HTERT RPE-1 (cell line): ENCODE measurements around the gene EVPL.
"Not testable (repeated sequence)": the region's sequence is repeated elsewhere in the genome, so short reads cannot be mapped to it uniquely, and the experiment has no call there.

Source experiments
- in situ Hi-C: fragments of 300-500 bp; cut with MboI; formaldehyde crosslinking; loops from 4 replicates; pipeline ENCODE4 v1.14.3; 2020; ENCODE audit warnings: low sequenced_read_pairs

EVPL gene

DNA sequence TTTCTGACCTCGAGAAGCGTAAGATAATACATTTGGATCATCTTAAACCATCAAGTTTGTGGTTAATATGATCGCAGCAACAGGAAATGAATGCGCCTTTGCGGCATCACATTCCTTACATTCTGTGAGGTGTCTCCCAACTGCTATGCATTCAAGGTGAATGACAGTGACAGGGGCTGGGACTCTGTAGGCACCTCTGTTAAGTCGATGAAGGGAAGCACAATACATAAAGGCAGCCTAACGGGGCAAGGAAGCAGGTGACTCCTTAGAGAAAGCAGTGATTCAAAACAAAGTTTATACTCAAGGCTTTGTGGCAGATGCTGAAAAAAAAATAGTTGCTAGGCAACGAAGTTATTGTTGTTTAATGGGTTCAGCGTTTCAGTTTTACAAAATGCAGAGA is 21.6 kb upstream of the EVPL start:
- in situ Hi-C loops, result no loop called here

DNA sequence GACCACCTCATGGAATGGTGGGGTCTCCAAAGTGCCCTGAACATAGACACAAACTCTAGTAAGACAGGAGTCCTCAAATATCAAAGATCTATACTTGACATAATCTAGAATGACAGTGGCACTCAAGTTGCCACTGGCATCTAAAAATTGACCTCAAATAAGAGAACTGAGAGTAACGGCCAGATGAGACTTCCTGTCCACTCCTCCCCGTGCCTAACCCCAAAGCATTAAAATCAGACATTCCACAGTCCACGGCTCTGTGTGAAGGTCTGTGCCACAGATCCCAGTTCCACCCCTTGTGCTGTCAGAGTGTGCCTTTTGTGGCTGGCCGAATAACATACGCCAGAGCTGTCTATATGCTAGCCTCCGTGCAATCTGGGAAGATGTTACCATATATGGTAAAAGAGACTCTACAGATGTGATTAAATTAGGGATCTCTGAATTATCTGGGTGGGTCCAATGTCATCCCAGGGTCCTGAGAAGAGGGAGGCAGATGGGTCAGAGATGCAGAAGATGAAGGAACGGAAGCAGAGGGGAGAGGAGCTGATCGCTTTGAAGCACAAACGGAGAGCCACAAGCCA is 21.0 kb upstream of the EVPL start:
- in situ Hi-C loops, result no loop called here

DNA sequence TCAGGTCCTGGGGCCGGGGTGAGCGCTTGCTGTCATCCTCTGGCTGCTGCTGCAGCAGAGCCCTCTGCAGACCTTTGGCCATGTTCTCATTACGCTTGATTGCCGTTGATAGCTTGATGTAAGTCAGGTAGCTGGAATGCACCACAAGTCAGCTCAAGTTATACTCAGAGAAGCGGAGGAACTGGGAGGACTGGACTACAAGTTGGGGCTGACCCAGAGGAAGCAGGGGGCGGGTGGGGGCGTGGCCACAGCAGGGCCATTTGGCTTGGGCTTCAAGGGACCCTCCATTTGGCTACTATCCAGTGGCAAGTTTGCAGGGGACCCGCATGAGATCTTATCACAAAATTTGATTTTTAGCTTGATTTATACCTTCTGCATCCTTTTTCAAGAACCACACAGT is 19.0 kb upstream of the EVPL start:
- in situ Hi-C loops, result no loop called here

DNA sequence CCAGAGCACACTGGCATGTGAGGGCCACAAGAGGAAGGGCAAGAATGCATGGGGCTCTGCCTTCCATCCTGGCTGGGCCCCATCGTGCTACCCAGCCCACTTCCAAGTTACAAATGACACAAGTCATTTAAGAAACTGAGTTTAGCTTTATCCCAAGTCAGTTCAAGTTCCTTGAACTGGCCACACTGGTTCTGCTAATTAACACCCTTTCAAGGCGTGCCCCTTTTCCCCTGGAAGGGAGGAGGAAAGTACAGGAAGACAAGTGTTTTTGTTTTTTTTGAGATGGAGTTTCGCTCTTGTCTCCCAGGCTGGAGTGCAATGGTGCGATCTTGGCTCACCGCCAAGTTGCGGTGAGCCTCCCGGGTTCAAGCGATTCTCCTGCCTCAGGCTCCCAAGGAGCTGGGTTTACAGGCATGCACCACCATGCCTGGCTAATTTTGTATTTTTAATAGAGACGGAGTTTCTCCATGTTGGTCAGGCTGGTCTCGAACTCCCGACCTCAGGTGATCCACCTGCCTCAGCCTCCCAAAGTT is 17.4 kb upstream of the EVPL start:
- in situ Hi-C loops, result not testable (repeated sequence)

DNA sequence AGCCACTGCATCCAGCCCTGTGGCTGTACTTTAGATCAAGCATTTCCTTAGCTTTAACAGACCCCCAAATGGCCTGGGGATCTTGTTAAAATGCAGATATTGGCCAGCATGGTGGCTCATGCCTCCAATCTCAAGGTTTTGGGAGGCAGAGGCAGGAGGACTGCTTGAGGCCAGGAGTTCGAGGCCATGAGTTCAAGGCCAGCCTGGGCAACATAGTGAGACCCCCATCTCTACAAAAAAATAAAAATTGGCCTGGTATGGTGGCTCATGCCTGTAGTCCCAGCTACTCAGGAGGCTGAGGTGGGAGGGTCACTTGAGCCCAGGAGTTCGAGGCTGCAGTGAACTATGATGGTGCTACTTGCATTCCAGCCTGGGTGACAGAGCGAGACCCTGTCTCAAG is 15.8 kb upstream of the EVPL start:
- in situ Hi-C loops, result not testable (repeated sequence)

DNA sequence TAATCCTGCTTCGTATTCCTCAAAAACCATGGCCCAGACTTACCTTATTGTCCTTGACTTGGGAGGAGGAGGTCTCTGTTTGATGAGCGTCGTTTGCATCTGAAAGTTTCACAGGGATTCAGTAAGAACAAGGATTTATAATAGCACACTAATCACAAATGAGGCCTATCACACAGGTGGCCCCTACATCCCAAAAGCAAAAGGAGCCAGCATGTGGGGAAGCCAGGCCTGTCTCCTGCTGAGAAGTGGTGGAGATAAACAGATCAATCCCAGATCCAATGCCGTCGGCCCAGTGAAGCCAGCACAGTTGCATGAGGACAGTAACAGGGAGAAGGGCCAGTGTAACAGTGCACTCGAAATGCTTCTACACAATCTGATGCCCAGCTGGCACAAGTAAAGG is 13.3 kb upstream of the EVPL start:
- in situ Hi-C loops, result no loop called here

DNA sequence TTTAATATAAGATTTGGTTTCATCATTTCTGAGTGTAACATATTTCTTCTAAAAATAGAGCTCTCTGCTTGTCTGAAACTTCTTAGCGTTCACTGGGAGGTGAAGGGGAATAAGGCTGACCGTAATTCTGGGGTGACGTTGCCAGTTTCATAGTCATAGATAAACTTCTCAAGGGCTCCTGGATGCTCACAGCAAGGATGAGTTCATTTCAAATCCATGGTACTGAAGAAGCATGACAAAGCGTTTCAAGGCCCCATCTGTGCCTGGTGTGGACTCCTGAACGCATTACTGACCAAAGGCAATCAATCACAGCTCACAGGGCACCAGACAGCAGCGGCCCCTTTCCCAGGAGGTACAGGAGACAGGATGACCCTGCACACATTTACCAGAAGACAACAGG is 12.0 kb upstream of the EVPL start:
- in situ Hi-C loops, result no loop called here

DNA sequence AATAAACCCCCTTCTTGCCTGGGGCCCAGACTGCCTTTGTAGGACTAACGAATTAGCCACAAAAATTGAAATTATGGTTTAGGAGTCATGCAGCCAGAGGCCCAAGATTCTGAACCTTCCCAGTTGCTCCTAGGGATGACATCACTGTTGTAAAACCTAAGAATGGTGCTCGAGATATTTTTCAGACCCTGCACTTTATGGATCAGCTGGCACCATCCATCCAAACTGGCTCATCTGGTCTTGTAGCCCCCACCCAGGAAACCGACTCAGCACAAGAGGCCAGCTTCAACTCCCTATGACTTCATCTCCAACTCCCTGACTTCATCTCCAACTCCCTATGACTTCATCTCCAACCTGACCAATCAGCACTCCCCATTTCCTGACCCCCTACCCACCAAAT is 10.9 kb upstream of the EVPL start:
- in situ Hi-C loops, result no loop called here

DNA sequence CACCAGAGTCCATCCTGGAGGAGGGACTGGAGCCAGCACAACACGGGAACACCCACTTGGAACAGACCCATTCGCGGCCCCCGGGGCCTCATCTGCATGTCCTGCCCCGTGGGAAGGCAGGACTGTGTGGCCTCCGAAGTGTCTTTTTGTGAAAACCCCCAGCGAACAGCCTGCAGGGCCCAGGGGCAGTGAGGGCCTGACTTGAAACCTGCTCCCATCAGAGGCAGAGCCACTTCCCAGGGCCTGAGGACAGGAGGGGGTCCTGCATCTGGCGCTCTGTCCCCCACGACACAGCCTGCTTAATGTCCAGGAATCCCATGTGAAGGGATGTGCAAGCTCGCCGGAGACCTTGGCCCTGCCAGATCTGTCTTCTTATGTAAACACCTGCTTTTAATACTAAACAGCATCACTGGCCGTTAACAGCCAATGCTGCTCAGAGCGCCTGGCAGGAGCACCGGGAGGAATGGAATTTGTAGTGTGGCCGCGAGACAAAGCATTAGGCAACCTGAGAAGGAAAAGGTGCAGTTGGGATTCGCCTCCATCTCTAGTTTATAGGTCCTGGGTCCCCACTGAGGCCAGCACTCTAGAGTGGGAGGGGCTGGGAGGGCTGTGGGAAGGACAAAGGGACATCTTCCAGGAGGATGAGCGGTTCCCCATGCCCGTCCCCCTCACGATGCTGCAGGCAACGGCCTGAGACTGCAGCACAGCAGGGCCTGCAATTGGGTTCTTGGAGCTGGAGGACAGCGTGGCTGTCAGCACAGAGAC is 9.6 kb upstream of the EVPL start:
- in situ Hi-C loops, result no loop called here

DNA sequence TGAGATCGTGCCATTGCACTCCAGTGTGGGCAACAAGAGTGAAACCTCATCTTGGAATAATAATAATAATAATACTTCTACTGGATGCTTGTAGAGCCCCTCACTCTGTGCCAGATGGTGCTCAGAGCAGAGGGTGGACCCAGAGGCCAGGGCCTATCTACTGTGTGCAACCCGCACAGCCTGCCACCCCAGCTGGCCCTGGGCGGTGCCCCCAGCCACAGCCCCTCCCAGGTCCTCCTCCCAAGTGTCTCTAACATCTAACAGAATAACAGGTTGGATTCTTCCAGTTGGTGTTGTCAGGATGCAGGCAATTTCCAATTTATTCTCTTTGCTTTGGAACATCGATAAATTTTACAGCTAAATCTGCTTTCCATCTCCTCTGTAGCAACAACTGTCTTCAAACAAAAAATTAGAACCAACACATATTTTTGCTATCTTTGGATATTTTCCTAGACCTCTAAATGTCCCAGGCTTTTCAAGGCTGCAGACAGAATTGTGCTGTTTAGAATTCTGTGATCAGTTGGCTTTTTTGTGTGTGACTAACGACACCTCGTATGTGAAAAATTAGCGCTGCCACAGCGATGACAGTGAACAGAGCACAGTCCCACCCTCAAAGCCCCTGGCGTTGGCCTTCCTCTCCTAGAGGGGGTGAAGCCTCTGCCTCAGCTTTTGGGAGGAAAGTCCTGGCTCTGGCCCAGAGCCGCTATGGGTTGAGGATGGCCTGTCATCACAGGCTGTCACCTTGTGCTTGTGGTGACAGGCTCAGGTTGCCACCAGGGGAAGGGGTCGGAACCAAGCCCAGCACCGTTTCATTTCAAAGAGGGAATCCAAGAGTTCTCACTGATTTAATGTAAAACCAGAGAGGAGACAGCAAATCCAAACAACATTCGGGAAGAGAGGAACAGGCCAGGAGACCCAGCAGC is 7.6 kb upstream of the EVPL start:
- in situ Hi-C loops, result no loop called here

DNA sequence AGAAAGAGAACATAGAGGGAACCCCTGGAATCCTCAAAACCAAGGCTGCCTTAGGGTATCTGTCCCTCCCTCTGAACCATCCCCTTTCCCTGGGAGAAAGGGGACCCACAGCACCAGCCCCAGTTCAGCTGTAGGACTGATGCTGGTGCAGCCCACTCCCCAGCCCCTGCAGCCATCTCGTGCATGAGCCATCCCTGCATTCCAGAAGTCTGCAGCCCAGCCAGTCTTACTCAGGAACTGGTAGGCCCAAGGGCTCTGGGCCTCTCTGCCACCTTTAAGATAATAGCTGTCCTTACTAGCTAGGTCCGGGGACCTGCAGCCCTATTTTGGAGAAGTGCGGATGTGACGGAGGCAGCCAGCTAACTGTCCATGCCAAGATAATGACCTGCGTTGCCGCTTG is 6.0 kb upstream of the EVPL start:
- in situ Hi-C loops, result no loop called here

DNA sequence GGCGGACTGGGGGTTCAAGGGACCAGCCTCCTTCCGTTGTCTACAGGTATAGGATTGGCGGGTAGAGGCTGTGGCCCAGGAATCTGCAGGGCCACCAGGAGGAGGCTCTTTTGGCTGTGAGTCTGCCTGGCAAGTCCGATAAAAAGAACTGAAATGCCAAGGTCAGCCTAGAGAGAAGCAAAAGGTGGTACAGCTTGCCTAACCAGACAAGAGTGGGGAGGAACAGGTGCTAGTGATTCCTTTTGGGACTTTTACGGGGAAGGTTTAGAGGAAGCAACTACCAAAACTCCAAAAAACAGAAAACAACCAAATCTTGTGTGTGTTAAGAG is 5.6 kb upstream of the EVPL start:
- in situ Hi-C loops, result no loop called here

DNA sequence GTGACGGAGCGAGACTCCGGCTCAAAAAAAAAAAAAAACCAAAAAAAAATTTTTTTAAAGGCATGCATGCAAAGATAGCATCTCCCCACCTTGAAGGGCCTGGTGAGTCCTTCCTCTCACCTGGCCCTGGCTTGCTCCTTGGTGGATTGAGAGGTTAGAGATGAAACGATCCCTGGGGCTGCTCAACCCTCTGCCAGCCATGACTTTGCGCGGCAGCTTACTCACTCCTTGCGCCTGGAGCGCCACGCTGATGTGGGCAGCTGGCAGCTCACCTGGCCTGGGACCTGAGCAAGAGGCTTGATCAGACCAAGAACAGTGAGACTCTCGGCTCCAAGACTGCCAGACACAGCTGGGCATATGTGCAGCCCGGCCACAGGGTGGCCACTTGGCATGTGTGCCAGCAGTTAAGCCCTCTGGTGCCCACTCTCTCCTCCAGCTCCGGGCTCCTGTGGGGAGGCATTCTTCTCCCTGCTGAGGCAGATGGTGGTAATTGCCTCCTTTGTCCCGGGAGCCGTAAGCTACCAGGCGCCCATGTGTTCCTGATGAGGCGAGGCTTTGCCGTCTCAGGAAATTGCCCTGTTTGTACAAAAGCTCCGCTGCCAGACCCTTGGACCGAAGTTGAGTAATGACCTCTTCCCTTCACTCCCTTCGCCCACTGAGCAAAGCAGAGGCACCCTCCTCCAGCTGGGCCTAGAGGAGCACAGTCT is 5.1 kb upstream of the EVPL start:
- in situ Hi-C loops, result no loop called here

DNA sequence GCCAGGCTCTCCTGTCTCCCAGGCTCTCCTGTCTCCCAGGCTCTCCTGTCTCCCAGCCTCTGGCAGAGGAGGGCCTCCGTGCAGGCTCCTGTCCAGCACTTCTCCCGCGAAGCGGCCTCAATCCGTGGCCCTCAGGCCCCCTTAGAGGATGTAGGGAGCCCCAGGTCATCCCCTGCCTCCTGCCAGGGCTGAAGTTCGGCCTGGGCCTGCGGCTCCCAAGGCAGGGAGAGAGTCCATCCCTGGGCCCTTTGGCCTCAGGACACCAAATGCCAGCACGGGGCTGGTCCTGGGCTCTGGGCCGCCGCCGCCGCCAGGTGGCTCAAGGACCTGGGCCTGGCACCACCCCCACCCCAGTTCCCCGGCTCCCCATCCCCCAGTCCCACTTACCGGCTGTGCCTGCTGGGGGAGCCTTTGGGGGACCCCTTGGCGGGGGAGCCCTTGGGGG is 370 bp downstream of the EVPL start:
- in situ Hi-C loops, result no loop called here

DNA sequence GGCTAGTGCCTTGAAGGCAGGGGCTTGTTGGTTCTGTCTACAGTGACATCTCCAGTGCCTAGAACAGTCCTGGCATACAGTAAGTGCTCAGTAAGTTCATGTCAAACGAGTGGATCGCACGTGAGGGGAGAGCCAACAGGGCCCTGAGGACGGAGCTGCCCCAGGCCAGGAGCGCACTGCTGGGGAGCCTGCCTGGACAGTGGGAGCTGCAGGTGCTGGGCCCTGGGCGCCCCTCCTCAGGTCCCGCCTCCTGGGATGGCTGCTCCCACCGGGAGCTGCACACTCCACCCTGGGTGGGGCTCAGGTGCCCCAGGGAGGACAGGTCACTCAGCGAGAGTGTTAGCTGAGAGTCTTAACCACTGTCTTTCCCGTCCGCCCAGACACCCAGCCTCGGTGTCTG is 1.8 kb downstream of the EVPL start:
- in situ Hi-C loops, result no loop called here

DNA sequence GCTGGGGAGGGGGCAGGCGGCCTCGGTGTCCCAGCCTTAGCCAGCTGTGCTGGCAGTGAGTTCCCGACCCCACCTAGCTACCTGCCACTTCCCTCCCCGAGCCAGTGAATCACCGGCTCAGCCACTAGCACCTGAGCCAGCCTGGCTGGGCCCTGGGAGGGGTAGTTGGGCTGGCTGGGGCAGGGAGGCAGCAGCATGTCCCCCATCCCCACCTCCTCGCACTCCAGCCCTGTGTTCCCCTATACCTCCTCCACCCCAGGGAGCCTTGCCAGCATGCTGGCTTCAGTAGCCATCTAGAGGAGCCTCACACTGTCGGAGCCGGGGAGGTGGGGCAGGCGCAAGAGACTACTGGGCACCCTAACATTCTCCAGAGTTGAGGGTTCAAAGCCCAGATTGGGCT is 2.8 kb downstream of the EVPL start:
- in situ Hi-C loops, result no loop called here

DNA sequence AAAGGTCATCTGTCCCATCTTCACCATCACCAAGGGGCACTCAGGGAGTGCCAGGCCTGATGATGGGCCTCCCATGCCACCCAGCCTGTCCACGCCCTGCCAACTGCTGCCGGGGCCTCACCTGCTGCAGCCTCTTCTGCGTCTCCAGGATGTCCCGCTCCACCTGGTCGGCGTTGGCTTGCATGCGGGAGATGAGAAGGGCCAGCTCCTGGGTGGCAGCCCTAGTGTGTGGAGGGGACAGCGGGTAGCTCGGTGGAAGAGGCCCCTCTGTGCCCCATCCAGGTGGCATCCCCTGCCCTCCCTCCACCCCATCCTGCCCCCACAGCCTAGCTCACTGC is 3.2 kb downstream of the EVPL start:
- in situ Hi-C loops, result no loop called here

DNA sequence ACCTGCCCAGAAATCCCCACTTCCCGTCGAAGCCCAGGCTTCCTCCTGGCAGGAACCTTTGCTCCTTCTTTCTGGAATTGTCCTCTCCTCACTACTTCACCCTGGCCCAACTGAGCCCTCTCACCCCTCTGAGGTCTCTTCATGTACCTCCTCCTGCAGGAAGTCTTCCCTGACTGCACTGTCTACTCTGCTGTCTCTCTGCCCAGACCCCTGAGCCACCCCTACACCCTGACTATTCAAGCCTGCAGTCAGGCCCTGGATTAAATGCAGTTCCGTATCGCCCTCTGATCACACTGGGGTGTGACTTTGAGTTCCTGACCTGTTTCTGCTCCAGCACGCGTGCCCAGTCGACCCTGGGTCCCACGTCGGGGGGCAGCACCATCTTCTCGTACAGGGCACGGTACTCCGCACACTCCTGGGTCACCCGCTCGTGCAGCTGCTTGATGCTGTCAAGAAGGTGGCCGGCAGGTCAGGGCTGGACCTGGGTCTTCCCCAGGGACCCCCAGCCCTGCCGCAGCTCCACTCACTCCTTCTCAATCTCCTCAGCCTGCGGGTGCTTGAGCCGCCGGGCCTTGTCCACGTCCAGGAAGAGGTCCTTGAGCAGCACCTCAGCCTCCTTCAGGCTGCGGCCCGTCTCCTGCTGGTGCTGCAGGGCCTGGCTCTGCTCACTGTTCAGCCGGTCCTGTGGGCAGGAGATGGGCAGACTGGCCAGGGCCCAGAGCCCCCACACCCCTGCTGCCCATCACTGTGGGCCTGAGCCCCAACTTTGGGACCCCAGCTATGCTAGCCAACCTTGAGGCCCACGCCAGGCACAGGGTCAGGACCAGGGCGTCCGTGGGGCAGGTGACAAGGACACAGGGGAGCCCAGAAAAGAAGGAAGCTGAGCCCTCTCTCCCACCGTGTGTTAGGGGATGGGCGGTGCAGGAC is 3.9 kb downstream of the EVPL start:
- in situ Hi-C loops, result no loop called here

DNA sequence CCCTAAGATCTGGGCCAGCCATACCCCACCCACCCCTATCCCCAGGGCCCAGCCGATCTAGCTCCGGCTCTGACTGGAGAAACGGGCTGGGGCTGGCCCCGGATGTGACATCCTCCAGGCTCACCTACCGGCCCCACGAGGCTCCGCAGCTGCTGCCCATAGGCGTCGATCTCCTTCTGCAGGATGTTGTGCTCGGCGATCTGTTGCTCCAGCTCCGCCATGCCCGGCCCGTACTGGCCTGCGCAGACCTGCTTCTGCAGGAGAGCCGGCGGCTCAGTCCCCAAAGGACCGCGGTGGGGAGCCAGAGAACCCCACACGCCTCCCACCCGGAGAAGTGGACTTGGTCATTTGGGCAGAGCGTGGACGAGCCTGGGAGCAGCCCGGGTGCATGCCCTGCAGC is 4.8 kb downstream of the EVPL start:
- in situ Hi-C loops, result no loop called here

DNA sequence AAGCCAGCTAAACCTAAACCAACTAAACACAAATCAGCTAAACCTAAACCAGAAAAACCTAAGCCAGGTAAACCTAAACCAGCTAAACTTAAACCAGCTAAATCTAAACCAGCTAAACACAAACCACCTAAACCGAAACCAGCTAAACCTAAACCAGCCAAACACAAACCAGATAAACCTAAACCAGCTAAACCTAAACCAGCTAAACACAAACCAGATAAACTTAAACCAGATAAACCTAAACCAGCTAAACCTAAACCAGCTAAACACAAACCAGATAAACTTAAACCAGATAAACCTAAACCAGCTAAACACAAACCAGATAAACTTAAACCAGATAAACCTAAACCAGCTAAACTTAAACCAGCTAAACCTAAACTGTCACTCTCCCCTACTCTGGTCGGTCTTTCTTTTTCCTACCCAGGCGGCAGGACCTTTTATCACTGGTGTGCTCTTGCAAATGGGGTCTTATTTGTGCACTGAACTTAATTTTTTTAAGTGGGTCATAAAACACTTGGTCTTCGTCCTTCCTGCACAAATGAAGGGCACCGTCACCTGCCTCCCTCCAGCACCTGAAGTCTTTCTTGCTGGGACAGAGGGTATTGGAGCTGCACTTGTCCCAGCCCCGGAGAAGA is 7.2 kb downstream of the EVPL start:
- in situ Hi-C loops, result no loop called here
